Mesenchymal stem cell (in vitro differentiated cells and primary cell): ENCODE results near the gene VHLL.

Experiments
- DNase-seq: peaks from one replicate; pipeline ENCODE4 v3.0.0-alpha.2; 2013
- H2AFZ ChIP-seq: one replicate; pipeline ENCODE4 v1.6.1; 2013; ENCODE audit warnings: low read depth, mild to moderate bottlenecking, control low read depth, inconsistent platforms, low read length, moderate library complexity
- H2AK5ac ChIP-seq: 2 replicates; pipeline ENCODE4 v1.6.1; 2013; ENCODE audit warnings: low read length, moderate library complexity, mild to moderate bottlenecking, inconsistent platforms; ENCODE audit not compliant: severe bottlenecking
- H2BK120ac ChIP-seq: one replicate; pipeline ENCODE4 v1.6.1; 2013; ENCODE audit warnings: low read depth, mild to moderate bottlenecking, inconsistent platforms, low read length, moderate library complexity
- H2BK12ac ChIP-seq, 2 experiments: one replicate each; pipeline ENCODE4 v1.6.1; 2013; ENCODE audit warnings: inconsistent platforms in 2 of 2, low read length in 2 of 2, mild to moderate bottlenecking in 2 of 2, moderate library complexity in 2 of 2, control low read depth in 1 of 2
- H2BK15ac ChIP-seq: one replicate; pipeline ENCODE4 v1.6.1; 2013; ENCODE audit warnings: mild to moderate bottlenecking, low read depth, inconsistent platforms; ENCODE audit not compliant: poor library complexity, severe bottlenecking
- H2BK5ac ChIP-seq: 2 replicates; pipeline ENCODE4 v1.6.1; 2013; ENCODE audit warnings: low read depth, mild to moderate bottlenecking, low read length, control low read depth, inconsistent platforms; ENCODE audit not compliant: poor library complexity, severe bottlenecking
- H3K14ac ChIP-seq, 2 experiments: one replicate each; pipeline ENCODE4 v1.6.1; 2013; ENCODE audit warnings: inconsistent platforms in 2 of 2, low read length in 2 of 2, control low read depth in 1 of 2, mild to moderate bottlenecking in 1 of 2, moderate library complexity in 1 of 2
- H3K18ac ChIP-seq, 2 experiments: one replicate each; pipeline ENCODE4 v1.6.1; 2013; ENCODE audit warnings: inconsistent platforms in 2 of 2, low read length in 2 of 2, control low read depth in 1 of 2, low read depth in 1 of 2, mild to moderate bottlenecking in 1 of 2
- H3K23ac ChIP-seq, 2 experiments: one replicate each; pipeline ENCODE4 v1.6.1; 2013; ENCODE audit warnings: inconsistent platforms in 2 of 2, low read length in 2 of 2, mild to moderate bottlenecking in 2 of 2, moderate library complexity in 2 of 2, control low read depth in 1 of 2
- H3K27ac ChIP-seq: 2 replicates; pipeline ENCODE4 v1.5.1; 2013; ENCODE audit warnings: mild to moderate bottlenecking, moderate library complexity, low read length, control low read depth, inconsistent platforms; ENCODE audit not compliant: poor library complexity, severe bottlenecking
- H3K27me3 ChIP-seq, 2 experiments: 2 replicates each; pipeline versions ENCODE4 v1.6.1 to v1.7.0; 2013; ENCODE audit warnings: low read length in 2 of 2, mild to moderate bottlenecking in 2 of 2, moderate library complexity in 2 of 2, control low read depth in 1 of 2, inconsistent platforms in 1 of 2; ENCODE audit not compliant: control insufficient read depth in 1 of 2, insufficient read depth in 1 of 2
- H3K36me3 ChIP-seq, 2 experiments: 2 replicates each; pipeline versions ENCODE4 v1.6.1 to v1.7.0; 2013; ENCODE audit warnings: low read length in 2 of 2, control low read depth in 1 of 2, inconsistent platforms in 1 of 2, low read depth in 1 of 2, mild to moderate bottlenecking in 1 of 2; ENCODE audit not compliant: insufficient read depth in 2 of 2, control insufficient read depth in 1 of 2
- H3K4ac ChIP-seq, 2 experiments: one replicate each; pipeline ENCODE4 v1.6.1; 2013; ENCODE audit warnings: inconsistent platforms in 2 of 2, low read length in 2 of 2, mild to moderate bottlenecking in 2 of 2, moderate library complexity in 2 of 2, control low read depth in 1 of 2, low read depth in 1 of 2
- H3K4me1 ChIP-seq: 2 replicates; pipeline ENCODE4 v1.6.1; 2013; ENCODE audit warnings: low read depth, low read length, control low read depth; ENCODE audit not compliant: control insufficient read depth, insufficient read depth
- H3K4me2 ChIP-seq: 2 replicates; pipeline ENCODE4 v1.6.1; 2013; ENCODE audit warnings: low read length, mild to moderate bottlenecking, inconsistent platforms; ENCODE audit not compliant: poor library complexity, severe bottlenecking
- H3K4me3 ChIP-seq, 2 experiments: 2 replicates each; pipeline versions ENCODE4 v1.5.1 to v1.7.0; 2013; ENCODE audit warnings: low read length in 2 of 2, mild to moderate bottlenecking in 2 of 2, control low read depth in 1 of 2, low read depth in 1 of 2; ENCODE audit not compliant: insufficient read depth in 1 of 2
- H3K79me1 ChIP-seq: replicated peaks from 2 replicates; pipeline ENCODE4 v1.6.1; 2013; ENCODE audit warnings: mild to moderate bottlenecking, control low read depth, low read length, inconsistent platforms; ENCODE audit not compliant: poor library complexity, severe bottlenecking
- H3K9ac ChIP-seq: 2 replicates; pipeline ENCODE4 v1.7.0; 2013; ENCODE audit warnings: mild to moderate bottlenecking, low read length, moderate library complexity
- H3K9me3 ChIP-seq: 2 replicates; pipeline ENCODE4 v1.7.0; 2013; ENCODE audit warnings: mild to moderate bottlenecking, low read length; ENCODE audit not compliant: control insufficient read depth
- H4K8ac ChIP-seq: one replicate; pipeline ENCODE4 v1.6.1; 2013; ENCODE audit warnings: inconsistent platforms, mild to moderate bottlenecking, low read length, moderate library complexity
- H4K91ac ChIP-seq: one replicate; pipeline ENCODE4 v1.6.1; 2013; ENCODE audit warnings: mild to moderate bottlenecking, low read length, inconsistent platforms
- WGBS: methylation state at CpG from one replicate; pipeline ENCODE4 v1.1.7; 2013; ENCODE audit warnings: mixed read lengths; 5-methylcytosine and 5-hydroxymethylcytosine counted together

Gene VHLL

GRCh38 chr1:156285437-156285836 lies 13.7 kb downstream of the VHLL start:
- no peak overlapping the region for H3K4ac ChIP-seq
- H3K9me3 ChIP-seq, result no peaks in the 10 kb centered on the region
- H3K4me1 ChIP-seq, result peaks cover 7% of the 10 kb centered on the region
- H2BK120ac ChIP-seq, result no peak overlapping the region
- H3K23ac ChIP-seq, result no peak overlapping the region
- no peak overlapping the region for H3K9ac ChIP-seq
- no peak overlapping the region for H2BK15ac ChIP-seq
- no peak for DNase-seq
- no peaks in the 10 kb centered on the region for H3K27me3 ChIP-seq
- no peak overlapping the region for H2BK12ac ChIP-seq
- H4K8ac ChIP-seq, result no peak overlapping the region
- peaks cover 18 to 25% of the 10 kb centered on the region in 2 experiments for H3K36me3 ChIP-seq
- H2AK5ac ChIP-seq, result no peak overlapping the region
- H3K4me2 ChIP-seq, result no peak overlapping the region
- H3K79me1 ChIP-seq, result peaks cover 15% of the 10 kb centered on the region
- no peak overlapping the region for H2BK5ac ChIP-seq
- H4K91ac ChIP-seq, result no peak overlapping the region
- WGBS, result 92% methylated on average over 21 of the region's 21 CpGs
- H2AFZ ChIP-seq, result no peak overlapping the region
- H3K14ac ChIP-seq, result no peak overlapping the region
- H3K18ac ChIP-seq, result no peak overlapping the region
- no peak overlapping the region for H3K27ac ChIP-seq
- no peak overlapping the region for H3K4me3 ChIP-seq

- Histone ChIP-seq H3K18ac (no peak overlapping the region), H2BK12ac (no peak overlapping the region), H3K79me1 (peaks cover 14% of the 10 kb centered on the region), H3K27ac (no peak overlapping the region), H2BK120ac (no peak overlapping the region), H3K9me3 (no peaks in the 10 kb centered on the region), H3K4me2 (no peak overlapping the region), H3K4me1 (peaks cover 9% of the 10 kb centered on the region), H2AK5ac (no peak overlapping the region), H3K23ac (no peak overlapping the region), H2BK5ac (no peak overlapping the region), H4K8ac (no peak overlapping the region), H3K4me3 (no peak overlapping the region), H4K91ac (no peak overlapping the region), H3K9ac (peak overlapping the region; percentile 25), H2BK15ac (no peak overlapping the region), H3K36me3 (peaks cover 21 to 27% of the 10 kb centered on the region in 2 experiments), H2AFZ (no peak overlapping the region), H3K14ac (no peak overlapping the region), H3K4ac (no peak overlapping the region), H3K27me3 (no peaks in the 10 kb centered on the region)
- WGBS, result 87% methylated on average over 4 of the region's 4 CpGs
- no peak for DNase-seq
Observed at GRCh38 chr1:156284757-156285156, 14.3 kb downstream of the VHLL start.

- peak within 1 kb of the TSS in 1 of 2 experiments; percentile 89 for H3K4me3 ChIP-seq
- H3K14ac ChIP-seq, result no peak within 1 kb of the TSS
- no peak within 1 kb of the TSS for H3K4ac ChIP-seq
- H2AFZ ChIP-seq, result no peak within 1 kb of the TSS
- H2BK120ac ChIP-seq, result no peak within 1 kb of the TSS
- peaks cover 21 to 25% of the 10 kb centered on the region in 2 experiments for H3K36me3 ChIP-seq
- H4K91ac ChIP-seq, result no peak within 1 kb of the TSS
- peak within 1 kb of the TSS; percentile 17 for H3K27ac ChIP-seq
- H2BK12ac ChIP-seq, result no peak within 1 kb of the TSS
- peak within 1 kb of the TSS; percentile 89 for H3K9ac ChIP-seq
- H3K18ac ChIP-seq, result peak within 1 kb of the TSS in 1 of 2 experiments; percentile 69
- no peak within 1 kb of the TSS for H2AK5ac ChIP-seq
- WGBS, result 86% methylated on average over 7 of the region's 7 CpGs
- peak within 1 kb of the TSS; percentile 41 for H3K4me2 ChIP-seq
- H3K9me3 ChIP-seq, result no peaks in the 10 kb centered on the region
- peak within 1 kb of the TSS; percentile 21 for H2BK15ac ChIP-seq
- H3K23ac ChIP-seq, result no peak within 1 kb of the TSS
- peak within 1 kb of the TSS; percentile 27 for H4K8ac ChIP-seq
- no peaks in the 10 kb centered on the region for H3K27me3 ChIP-seq
- H3K79me1 ChIP-seq, result peaks cover 13% of the 10 kb centered on the region
- peaks cover 9% of the 10 kb centered on the region for H3K4me1 ChIP-seq
- H2BK5ac ChIP-seq, result no peak within 1 kb of the TSS
- DNase-seq, result no peak
Observed at GRCh38 chr1:156284112-156284511, 15.0 kb downstream of the VHLL start, which contains the start of gene TMEM79. TSS of gene TMEM79 (plus strand) at chr1:156284325. CDS start at chr1:156285227, 902 bp downstream.

GRCh38 chr1:156283521-156283920 lies 15.6 kb downstream of the VHLL start:
- Histone ChIP-seq H3K18ac (no peak overlapping the region), H3K4me1 (peaks cover 9% of the 10 kb centered on the region), H2AFZ (no peak overlapping the region), H2BK120ac (no peak overlapping the region), H3K27ac (no peak overlapping the region), H2AK5ac (no peak overlapping the region), H3K9me3 (no peaks in the 10 kb centered on the region), H2BK15ac (no peak overlapping the region), H3K23ac (no peak overlapping the region), H3K4ac (no peak overlapping the region), H3K27me3 (no peaks in the 10 kb centered on the region), H3K4me2 (peak overlapping the region; percentile 41), H3K36me3 (peaks cover 24% of the 10 kb centered on the region in 2 experiments), H4K8ac (peak overlapping the region; percentile 27), H2BK5ac (no peak overlapping the region), H3K4me3 (peak overlapping the region in 1 of 2 experiments; percentile 89), H3K79me1 (peaks cover 15% of the 10 kb centered on the region), H4K91ac (no peak overlapping the region), H2BK12ac (no peak overlapping the region), H3K9ac (peak overlapping the region; percentile 89), H3K14ac (no peak overlapping the region)
- DNase-seq, result no peak
- WGBS, result no CpG with 5 or more reads among the region's 1 CpG
